ENCODE measurements around the gene FCHSD2. TPM values are rescaled to one million over a fixed set of nuclear protein-coding genes. Genes with fewer than 3 reads are reported as not detected.

FCHSD2 gene
- polyA plus RNA-seq, 1 donor (not counting 4 experiments of a cell fraction or from before 2014, with no cell fraction given) = 14.2 TPM

GRCh38 chr11:73177380-73177777 is 35.3 kb upstream of the FCHSD2 start:
- dilution Hi-C loops (cut with MboI; ENCODE audit: extremely low pct_ligation_motif_present, low sequenced_read_pairs) = loop anchor here (5.0 kb wide), 1 partner anchor 60 kb away; no protein-coding TSS in a partner anchor
- DNase-seq (ENCODE audit: low read depth, low spot score) = no peak

GRCh38 chr11:73176874-73177155 is 34.7 kb upstream of the FCHSD2 start:
- H2AFZ ChIP-seq (ENCODE audit: control insufficient read depth, low read length) = no peak overlapping the region
- peak overlapping the region; percentile 54 for H3K4me2 ChIP-seq (ENCODE audit: control insufficient read depth, extremely low read depth, insufficient read depth, low read depth, low read length)
- no peak overlapping the region for H3K4me3 ChIP-seq (ENCODE audit: control insufficient read depth in 2 of 3, extremely low read depth in 1 of 3, insufficient read depth in 2 of 3, low read depth in 1 of 3, low read length in 3 of 3)
- H3K36me3 ChIP-seq (ENCODE audit: control insufficient read depth in 2 of 2, extremely low read depth in 1 of 2, insufficient read depth in 2 of 2, low read length in 2 of 2) = no peaks in the 10 kb centered on the region
- dilution Hi-C loops (cut with MboI; ENCODE audit: extremely low pct_ligation_motif_present, low sequenced_read_pairs) = loop anchor here (5.0 kb wide), 1 partner anchor 60 kb away; no protein-coding TSS in a partner anchor
- no peak for TF ChIP-seq EZH2 (IDR thresholded peaks at IDR 0.05; ENCODE audit: low read length)
- TF ChIP-seq CTCF (optimal IDR thresholded peaks at IDR 0.05 in 1 of 3, IDR thresholded peaks at IDR 0.05 in 1 of 3, conservative IDR thresholded peaks at IDR 0.05 in 1 of 3; ENCODE audit: extremely low read depth in 1 of 3, insufficient read depth in 2 of 3, low read length in 3 of 3) = no peak
- no peak for DNase-seq (ENCODE audit: low read depth, low spot score)
- peak; percentile 43 for FAIRE-seq
- peaks cover 20% of the 10 kb centered on the region for H3K4me1 ChIP-seq (ENCODE audit: control insufficient read depth, extremely low read depth, insufficient read depth, low read length)
- no peaks in the 10 kb centered on the region for H3K79me2 ChIP-seq (ENCODE audit: control insufficient read depth, insufficient read depth, low read length)
- H3K9me3 ChIP-seq (ENCODE audit: control insufficient read depth, low read depth, low read length) = no peaks in the 10 kb centered on the region
- no peaks in the 10 kb centered on the region for H4K20me1 ChIP-seq (ENCODE audit: control insufficient read depth, extremely low read depth, insufficient read depth, low read length)
- no peak overlapping the region for H3K9ac ChIP-seq (ENCODE audit: control insufficient read depth, extremely low read depth, insufficient read depth, low read length)
- H3K27ac ChIP-seq (ENCODE audit: control insufficient read depth, insufficient read depth, low read length) = no peak overlapping the region
- no peaks in the 10 kb centered on the region for H3K27me3 ChIP-seq (ENCODE audit: control insufficient read depth, extremely low read depth, insufficient read depth, low read length)
- H3K9me1 ChIP-seq (ENCODE audit: control insufficient read depth, extremely low read depth, insufficient read depth, low read length) = peaks cover 2% of the 10 kb centered on the region

More at GRCh38 chr11:73177380-73177777, 35.3 kb upstream of the FCHSD2 start:
- Histone ChIP-seq H3K9me3 (ENCODE audit: control insufficient read depth, low read depth, low read length) (no peaks in the 10 kb centered on the region), H3K4me3 (ENCODE audit: control insufficient read depth in 2 of 3, extremely low read depth in 1 of 3, insufficient read depth in 2 of 3, low read depth in 1 of 3, low read length in 3 of 3) (peak overlapping the region in 1 of 3 experiments; percentile 8), H3K36me3 (ENCODE audit: control insufficient read depth in 2 of 2, extremely low read depth in 1 of 2, insufficient read depth in 2 of 2, low read length in 2 of 2) (no peaks in the 10 kb centered on the region), H3K4me2 (ENCODE audit: control insufficient read depth, extremely low read depth, insufficient read depth, low read depth, low read length) (peak overlapping the region; percentile 54), H3K27ac (ENCODE audit: control insufficient read depth, insufficient read depth, low read length) (peak overlapping the region; percentile 31), H3K9ac (ENCODE audit: control insufficient read depth, extremely low read depth, insufficient read depth, low read length) (peak overlapping the region; percentile 6), H3K9me1 (ENCODE audit: control insufficient read depth, extremely low read depth, insufficient read depth, low read length) (peaks cover 2% of the 10 kb centered on the region), H3K4me1 (ENCODE audit: control insufficient read depth, extremely low read depth, insufficient read depth, low read length) (peaks cover 20% of the 10 kb centered on the region), H4K20me1 (ENCODE audit: control insufficient read depth, extremely low read depth, insufficient read depth, low read length) (no peaks in the 10 kb centered on the region), H2AFZ (ENCODE audit: control insufficient read depth, low read length) (peak overlapping the region; percentile 20), H3K27me3 (ENCODE audit: control insufficient read depth, extremely low read depth, insufficient read depth, low read length) (no peaks in the 10 kb centered on the region), H3K79me2 (ENCODE audit: control insufficient read depth, insufficient read depth, low read length) (no peaks in the 10 kb centered on the region)
- no peak for FAIRE-seq
- TF ChIP-seq EZH2 (IDR thresholded peaks at IDR 0.05; ENCODE audit: low read length) = no peak
- TF ChIP-seq CTCF (optimal IDR thresholded peaks at IDR 0.05 in 1 of 3, IDR thresholded peaks at IDR 0.05 in 1 of 3, conservative IDR thresholded peaks at IDR 0.05 in 1 of 3; ENCODE audit: extremely low read depth in 1 of 3, insufficient read depth in 2 of 3, low read length in 3 of 3) = no peak
